H1 (cell line): Measurements from ENCODE around the gene BBS12. TPM values are rescaled to one million over a fixed set of nuclear protein-coding genes. Genes with fewer than 3 reads are reported as not detected.

ENCODE experiments used
- CTCF ChIA-PET: fragments of 300-600 bp; sonication (Branson Sonifier 250); formaldehyde crosslinking; loops from one replicate; lab custom pipeline; 2021; ENCODE audit not compliant: partially characterized antibody; lab: Charles Lee
- POLR2A ChIA-PET: fragments of 300-600 bp; sonication (Branson Sonifier 250); formaldehyde crosslinking; loops from one replicate; lab custom pipeline; 2021; ENCODE audit warnings: inconsistent platforms; ENCODE audit not compliant: partially characterized antibody; lab: Charles Lee
- DNase-seq, 2 experiments: peaks; one replicate each; pipeline versions ENCODE4 v3.0.0 to v3.0.0-alpha.2; 2010 to 2022; ENCODE audit warnings: low spot score in 2 of 2, low read depth in 1 of 2, mixed read lengths in 1 of 2
- FAIRE-seq: peaks from 2 replicates; lab custom pipeline; 2011; peaks lifted over from hg19 to GRCh38; lab: Jason Lieb, UNC
- H2AFZ ChIP-seq: 2 replicates; pipeline ENCODE4 v1.8.1; 2012; ENCODE audit warnings: low read length, inconsistent platforms
- H2AK5ac ChIP-seq: 2 replicates; pipeline ENCODE4 v1.6.1; 2013; ENCODE audit warnings: low read depth, low read length
- H2BK120ac ChIP-seq: replicated peaks from 2 replicates; pipeline ENCODE3; 2013; ENCODE audit warnings: low read depth, low read length, inconsistent platforms
- H2BK12ac ChIP-seq: 2 replicates; pipeline ENCODE4 v1.6.1; 2013; ENCODE audit warnings: low read depth, low read length
- H2BK15ac ChIP-seq: 2 replicates; pipeline ENCODE4 v1.6.1; 2013; ENCODE audit warnings: low read length
- H2BK20ac ChIP-seq: 2 replicates; pipeline ENCODE4 v1.6.1; 2013; ENCODE audit warnings: low read length
- H2BK5ac ChIP-seq: 2 replicates; pipeline ENCODE4 v1.6.1; 2013; ENCODE audit warnings: low read depth, low read length
- H3K14ac ChIP-seq: 2 replicates; pipeline ENCODE4 v1.6.1; 2013; ENCODE audit warnings: inconsistent platforms; ENCODE audit not compliant: insufficient read length
- H3K18ac ChIP-seq: 2 replicates; pipeline ENCODE4 v1.6.1; 2013; ENCODE audit warnings: low read length; ENCODE audit errors: extremely low read depth
- H3K23ac ChIP-seq: 2 replicates; pipeline ENCODE4 v1.6.1; 2013; ENCODE audit warnings: inconsistent platforms; ENCODE audit not compliant: insufficient read length
- H3K23me2 ChIP-seq: 2 replicates; pipeline ENCODE4 v1.6.1; 2013; ENCODE audit warnings: low read depth, low read length
- H3K27ac ChIP-seq: 2 replicates; pipeline ENCODE4 v1.6.1; 2011; ENCODE audit warnings: low read depth, low read length, inconsistent platforms
- H3K27me3 ChIP-seq, 4 experiments: replicated peaks in 1 of 4; 1 replicate in 1 of 4; 2 replicates in 3 of 4; pipeline versions ENCODE4 v1.6.1 to v1.8.1; 2011 to 2013; ENCODE audit warnings: low read length in 3 of 4, mild to moderate bottlenecking in 3 of 4, inconsistent platforms in 2 of 4, mixed read lengths in 2 of 4, moderate library complexity in 1 of 4; ENCODE audit not compliant: control insufficient read depth in 3 of 4, insufficient read depth in 3 of 4; ENCODE audit errors: extremely low read depth in 1 of 4
- H3K36me3 ChIP-seq, 4 experiments: 2 replicates each; pipeline versions ENCODE4 v1.6.1 to v1.8.1; 2011 to 2013; ENCODE audit warnings: mild to moderate bottlenecking in 4 of 4, low read length in 3 of 4, moderate library complexity in 2 of 4, control low read depth in 1 of 4, inconsistent platforms in 1 of 4; ENCODE audit not compliant: insufficient read depth in 4 of 4, control insufficient read depth in 2 of 4
- H3K4ac ChIP-seq: replicated peaks from 2 replicates; pipeline ENCODE3; 2013; ENCODE audit warnings: low read length, low read depth, mixed read lengths, inconsistent platforms; ENCODE audit not compliant: insufficient read length
- H3K4me1 ChIP-seq, 4 experiments: replicated peaks in 1 of 4; 1 replicate in 1 of 4; 2 replicates in 3 of 4; pipeline versions ENCODE4 v1.6.1 to v1.8.1; 2011 to 2013; ENCODE audit warnings: low read length in 3 of 4, inconsistent platforms in 2 of 4, mixed read lengths in 1 of 4; ENCODE audit not compliant: insufficient read depth in 4 of 4, control insufficient read depth in 3 of 4
- H3K4me2 ChIP-seq, 2 experiments: 2 replicates each; pipeline versions ENCODE4 v1.6.1 to v1.8.1; 2011 to 2013; ENCODE audit warnings: low read depth in 2 of 2, low read length in 2 of 2, control low read depth in 1 of 2, inconsistent platforms in 1 of 2, mild to moderate bottlenecking in 1 of 2; ENCODE audit not compliant: insufficient read depth in 1 of 2
- H3K4me3 ChIP-seq, 4 experiments: fragments of 200-600, 300-600 bp in 1 of 4; sonication (generic), shearing (Covaris generic), sonication (Bioruptor Twin) in 1 of 4; 2 replicates each; pipeline versions ENCODE4 v1.5.1 to v1.8.1; 2011 to 2016; ENCODE audit warnings: low read length in 4 of 4, low read depth in 3 of 4, control low read depth in 2 of 4, inconsistent platforms in 2 of 4, mild to moderate bottlenecking in 2 of 4, mixed read lengths in 1 of 4, moderate library complexity in 1 of 4; ENCODE audit not compliant: insufficient read depth in 2 of 4; ENCODE audit errors: extremely low read depth in 1 of 4
- H3K56ac ChIP-seq: replicated peaks from 2 replicates; pipeline ENCODE3; 2013; ENCODE audit warnings: low read depth, mild to moderate bottlenecking, mixed read lengths, low read length, inconsistent platforms; ENCODE audit not compliant: insufficient read length
- H3K79me1 ChIP-seq: 2 replicates; pipeline ENCODE4 v1.6.1; 2013; ENCODE audit warnings: low read depth, low read length, control low read depth
- H3K79me2 ChIP-seq, 2 experiments: 2 replicates each; pipeline versions ENCODE4 v1.6.1 to v1.8.1; 2012 to 2013; ENCODE audit warnings: low read length in 2 of 2, mild to moderate bottlenecking in 2 of 2, inconsistent platforms in 1 of 2; ENCODE audit not compliant: insufficient read depth in 2 of 2, control insufficient read depth in 1 of 2
- H3K9ac ChIP-seq, 4 experiments: replicated peaks in 1 of 4; 1 replicate in 1 of 4; 2 replicates in 3 of 4; pipeline versions ENCODE4 v1.6.1 to v1.8.1; 2011 to 2013; ENCODE audit warnings: low read depth in 3 of 4, low read length in 3 of 4, control low read depth in 2 of 4, mild to moderate bottlenecking in 2 of 4, moderate library complexity in 2 of 4, inconsistent platforms in 1 of 4; ENCODE audit errors: extremely low read depth in 1 of 4
- H3K9me3 ChIP-seq, 2 experiments: 2 replicates each; pipeline versions ENCODE4 v1.6.1 to v1.8.1; 2012 to 2013; ENCODE audit warnings: mild to moderate bottlenecking in 2 of 2, moderate library complexity in 2 of 2, control low read depth in 1 of 2, inconsistent platforms in 1 of 2, low read depth in 1 of 2, low read length in 1 of 2, mixed read lengths in 1 of 2; ENCODE audit not compliant: insufficient read depth in 2 of 2
- H4K20me1 ChIP-seq, 2 experiments: replicated peaks in 1 of 2; 2 replicates each; pipeline versions ENCODE3 to v1.8.1; 2011 to 2013; ENCODE audit warnings: inconsistent platforms in 2 of 2, low read length in 2 of 2, mild to moderate bottlenecking in 1 of 2; ENCODE audit not compliant: insufficient read depth in 2 of 2, control insufficient read depth in 1 of 2
- H4K5ac ChIP-seq: 2 replicates; pipeline ENCODE4 v1.6.1; 2013; ENCODE audit warnings: low read length, low read depth, mixed read lengths, inconsistent platforms; ENCODE audit not compliant: insufficient read length
- H4K8ac ChIP-seq: 2 replicates; pipeline ENCODE4 v1.8.0; 2013; ENCODE audit warnings: mild to moderate bottlenecking, moderate library complexity, low read length, inconsistent platforms; ENCODE audit not compliant: insufficient read depth; ENCODE audit errors: extremely low read depth
- H4K91ac ChIP-seq: replicated peaks from 2 replicates; pipeline ENCODE3; 2013; ENCODE audit warnings: low read length, mixed read lengths, inconsistent platforms; ENCODE audit not compliant: insufficient read length
- CEBPB ChIP-seq: IDR thresholded peaks from 2 replicates; pipeline ENCODE4 v1.6.1; 2012; ENCODE audit warnings: low read depth, low read length
- TEAD4 ChIP-seq: IDR thresholded peaks from 2 replicates; pipeline ENCODE4 v1.6.1; 2012; ENCODE audit warnings: low read depth, low read length, inconsistent platforms, mixed read lengths
- WGBS, 2 experiments: shearing (Covaris generic) in 1 of 2; methylation state at CpG; one replicate each; pipeline versions ENCODE4 v1.1.6 to v1.1.7; 2013 to 2015; ENCODE audit warnings: low lambda C conversion rate in 2 of 2, mixed read lengths in 2 of 2, inconsistent platforms in 1 of 2, low coverage in 1 of 2, missing lambda C conversion rate in 1 of 2; ENCODE audit not compliant: insufficient replicate concordance in 2 of 2, insufficient coverage in 1 of 2, insufficient read length in 1 of 2; ENCODE audit errors: extremely low coverage in 1 of 2, missing lambda C conversion rate in 1 of 2; 5-methylcytosine and 5-hydroxymethylcytosine counted together
- polyA plus RNA-seq, 7 experiments: library from polyadenylated mRNA; depleted of rRNA in 3 of 7; stranded (reverse) in 5 of 7; unstranded in 2 of 7; fragments of >200 nt in 5 of 7; fragments of 200-250 nt in 2 of 7; gene quantifications; 1 replicate in 5 of 7; 2 replicates in 1 of 7; 4 replicates in 1 of 7; pipeline versions ENCODE4 v1.2.1 to v1.2.3, GENCODE V29; 2011 to 2013; ENCODE audit warnings: missing spikeins in 2 of 7, mixed read lengths in 2 of 7
- total RNA-seq: library from RNA; stranded (reverse); fragmentation: NEBNext Ultra II Directional; extraction: Animal tissue kit (Norgen Biotek cat#: 25700); gene quantifications from 2 replicates; pipeline ENCODE4 v1.2.1, GENCODE V29; 2021

BBS12 gene
- total and polyA plus RNA-seq, 2 of the 8 experiments (the other 6 are each of a cell fraction or from before 2014, with no cell fraction given), result 0.88 to 2.6 TPM

DNA sequence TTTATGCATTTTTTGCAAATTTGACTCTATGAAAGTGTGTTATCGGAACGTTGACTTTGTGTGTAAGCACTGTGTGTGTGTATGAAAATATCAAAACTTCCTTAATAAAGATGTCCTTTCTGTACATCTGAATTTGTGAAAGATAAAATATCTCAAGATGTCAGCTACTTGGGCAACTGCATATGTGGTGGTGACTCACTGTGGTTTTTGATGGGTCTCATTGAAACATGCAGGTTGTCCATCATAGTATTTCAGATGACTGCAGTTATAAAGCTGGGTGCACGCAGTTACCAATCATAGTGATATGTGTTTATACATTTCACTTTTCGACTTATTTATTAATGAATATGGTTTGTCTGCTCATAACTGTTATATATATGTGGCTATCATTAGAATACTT lies 19.7 kb upstream of the BBS12 start:
- 90% methylated on average over 4 of the region's 4 CpGs; no CpG with 5 or more reads in 1 of the 2 experiments for WGBS, 2 experiments
- FAIRE-seq, result no peak
- H3K23ac ChIP-seq, result no peak overlapping the region
- TF ChIP-seq TEAD4, result no peak
- no peak for TF ChIP-seq CEBPB

More for the DNA sequence above, 19.7 kb upstream of the BBS12 start:
- Histone ChIP-seq H3K4me1 (no peaks in the 10 kb centered on the region), H3K9me3 (no peaks in the 10 kb centered on the region), H3K23me2 (no peaks in the 10 kb centered on the region), H2BK20ac (no peak overlapping the region), H2AFZ (no peak overlapping the region), H3K79me2 (no peaks in the 10 kb centered on the region), H3K4me3 (no peak overlapping the region), H4K20me1 (no peaks in the 10 kb centered on the region), H2BK120ac (no peak overlapping the region), H3K56ac (no peak overlapping the region), H4K8ac (no peak overlapping the region), H2BK12ac (no peak overlapping the region), H3K79me1 (no peaks in the 10 kb centered on the region), H3K27me3 (no peaks in the 10 kb centered on the region), H3K4me2 (no peak overlapping the region), H3K14ac (no peak overlapping the region), H2AK5ac (no peak overlapping the region), H3K9ac (no peak overlapping the region), H3K36me3 (no peaks in the 10 kb centered on the region), H4K91ac (no peak overlapping the region), H2BK15ac (no peak overlapping the region), H3K4ac (no peak overlapping the region), H2BK5ac (no peak overlapping the region), H3K18ac (no peak overlapping the region), H4K5ac (no peak overlapping the region), H3K27ac (no peak overlapping the region)
- CTCF ChIA-PET, result interaction anchor here (1.7 kb wide), 1 partner anchor 9 kb away, joined by 3 read pairs; no protein-coding TSS in a partner anchor
- POLR2A ChIA-PET, result no interaction called here
- no peak for DNase-seq
